HEK293 (cell line): ENCODE measurements around the gene FAM117B.

Experiments
- CTCF ChIA-PET: fragments of 350-600 bp; formaldehyde crosslinking; extraction: SDS; loops from one replicate; lab custom pipeline; 2021; ENCODE audit warnings: antibody characterized with exemption; lab: Yijun Ruan, JAX
- POLR2A ChIA-PET: fragments of 300-600 bp; formaldehyde crosslinking; extraction: SDS; loops from one replicate; lab custom pipeline; 2020; ENCODE audit warnings: antibody characterized with exemption, inconsistent platforms; lab: Yijun Ruan, JAX
- H3K27ac ChIP-seq: fragments of 200-500 bp; sonication (Bioruptor generic); 2 replicates; pipeline ENCODE4 v1.5.1; 2014; ENCODE audit warnings: low read depth, low read length, control low read depth, inconsistent platforms; ENCODE audit errors: extremely low read depth
- H3K36me3 ChIP-seq, 2 experiments: fragments of 200-500 bp in 1 of 2; sonication (Bioruptor generic) in 1 of 2; 1 replicate in 1 of 2; 2 replicates in 1 of 2; pipeline ENCODE4 v1.5.1; 2014 to 2017; ENCODE audit warnings: inconsistent platforms in 2 of 2, low read length in 2 of 2; ENCODE audit not compliant: control insufficient read depth in 2 of 2, insufficient read depth in 1 of 2
- H3K4me1 ChIP-seq: fragments of 200-500 bp; sonication (Bioruptor generic); 2 replicates; pipeline ENCODE4 v1.5.1; 2014; ENCODE audit warnings: mild to moderate bottlenecking, low read length, inconsistent platforms; ENCODE audit not compliant: control insufficient read depth, insufficient read depth
- H3K4me3 ChIP-seq: 2 replicates; pipeline ENCODE4 v1.5.1; 2011; ENCODE audit warnings: low read depth, mild to moderate bottlenecking, control low read depth, low read length, moderate library complexity
- H3K9me3 ChIP-seq: fragments of 200-500 bp; sonication (Bioruptor generic); 2 replicates; pipeline ENCODE4 v1.5.1; 2014; ENCODE audit warnings: low read depth, low read length, inconsistent platforms; ENCODE audit not compliant: control insufficient read depth, insufficient read depth
- BCL11B ChIP-seq: fragments of 450-650 bp; formaldehyde crosslinking; IDR thresholded peaks from 2 replicates; pipeline ENCODE4 v1.5.1; 2016; ENCODE audit warnings: low read depth, missing biosample characterization, missing genetic modification characterization
- PRDM10 ChIP-seq: fragments of 450-650 bp; formaldehyde crosslinking; IDR thresholded peaks from 2 replicates; pipeline ENCODE4 v1.5.1; 2016; ENCODE audit warnings: missing biosample characterization, missing genetic modification characterization
- SCRT2 ChIP-seq: fragments of 450-650 bp; formaldehyde crosslinking; IDR thresholded peaks from 2 replicates; pipeline ENCODE4 v1.5.1; 2016; ENCODE audit warnings: missing biosample characterization, missing genetic modification characterization
- ZBTB10 ChIP-seq: fragments of 450-650 bp; formaldehyde crosslinking; IDR thresholded peaks from 2 replicates; pipeline ENCODE4 v1.5.1; 2016; ENCODE audit warnings: missing biosample characterization, missing genetic modification characterization
- ZBTB20 ChIP-seq: fragments of 450-650 bp; formaldehyde crosslinking; IDR thresholded peaks from 2 replicates; pipeline ENCODE4 v1.5.1; 2016; ENCODE audit warnings: missing biosample characterization, missing genetic modification characterization
- ZNF138 ChIP-seq: fragments of 450-650 bp; formaldehyde crosslinking; IDR thresholded peaks from 2 replicates; pipeline ENCODE4 v1.5.1; 2016; ENCODE audit warnings: missing biosample characterization, missing genetic modification characterization, borderline replicate concordance
- ZNF202 ChIP-seq: fragments of 450-650 bp; formaldehyde crosslinking; IDR thresholded peaks from 2 replicates; pipeline ENCODE4 v1.5.1; 2016; ENCODE audit warnings: missing biosample characterization, missing genetic modification characterization, borderline replicate concordance
- ZNF302 ChIP-seq: fragments of 450-650 bp; formaldehyde crosslinking; IDR thresholded peaks from 2 replicates; pipeline ENCODE4 v1.5.1; 2016; ENCODE audit warnings: missing biosample characterization, missing genetic modification characterization, low read depth
- ZNF341 ChIP-seq: fragments of 450-650 bp; formaldehyde crosslinking; IDR thresholded peaks from 2 replicates; pipeline ENCODE4; 2016; ENCODE audit warnings: low read depth, missing biosample characterization, missing genetic modification characterization
- ZNF416 ChIP-seq: fragments of 450-650 bp; formaldehyde crosslinking; IDR thresholded peaks from 2 replicates; pipeline ENCODE4 v1.5.1; 2016; ENCODE audit warnings: missing biosample characterization, missing genetic modification characterization
- ZNF473 ChIP-seq: fragments of 450-650 bp; formaldehyde crosslinking; IDR thresholded peaks from 2 replicates; pipeline ENCODE4 v1.5.1; 2017; ENCODE audit warnings: missing biosample characterization, missing genetic modification characterization
- ZNF518A ChIP-seq: fragments of 450-650 bp; formaldehyde crosslinking; conservative IDR thresholded peaks from 2 replicates; pipeline ENCODE4 v1.5.1; 2016; ENCODE audit warnings: low read depth, missing biosample characterization, missing genetic modification characterization
- ZNF791 ChIP-seq: fragments of 450-650 bp; formaldehyde crosslinking; IDR thresholded peaks from 2 replicates; pipeline ENCODE4 v1.5.1; 2016; ENCODE audit warnings: missing biosample characterization, missing genetic modification characterization
- ZNF830 ChIP-seq: fragments of 450-650 bp; IDR thresholded peaks from 2 replicates; pipeline ENCODE4 v1.5.0; 2018; ENCODE audit warnings: missing biosample characterization, missing genetic modification characterization, low read depth, mild to moderate bottlenecking, moderate library complexity
- ZXDB ChIP-seq: fragments of 450-650 bp; formaldehyde crosslinking; IDR thresholded peaks from 2 replicates; pipeline ENCODE4 v1.5.1; 2016; ENCODE audit warnings: missing biosample characterization, missing genetic modification characterization

The FAM117B gene

GRCh38 chr2:202752071-202752470, 117.3 kb downstream of the FAM117B start (continued):
- TF ChIP-seq ZNF518A (no peak), ZBTB10 (tag by site-specific recombination) (no peak), ZXDB (no peak), ZNF473 (tag by site-specific recombination) (no peak)

- CTCF ChIA-PET, result no interaction called here
Measured at GRCh38 chr2:202754936-202755335, 120.2 kb downstream of the FAM117B start.

GRCh38 chr2:202756598-202756997, 121.8 kb downstream of the FAM117B start:
- no peaks in the 10 kb centered on the region for H3K9me3 ChIP-seq
- ChIA-PET CTCF (no interaction called here), POLR2A (no interaction called here)
- H3K4me3 ChIP-seq, result no peak overlapping the region
- peaks cover 13 to 41% of the 10 kb centered on the region in 2 experiments; a peak in 2 of 3 replicates for H3K36me3 ChIP-seq
- TF ChIP-seq ZBTB20 (tag by site-specific recombination) (no peak), ZNF202 (no peak), ZNF138 (tag by site-specific recombination) (no peak), ZNF791 (tag by site-specific recombination) (no peak), SCRT2 (tag by site-specific recombination) (no peak), ZNF302 (tag by site-specific recombination) (no peak), BCL11B (tag by site-specific recombination) (no peak), ZNF416 (no peak)
- H3K4me1 ChIP-seq, result no peaks in the 10 kb centered on the region
- no peak overlapping the region for H3K27ac ChIP-seq

More at GRCh38 chr2:202754936-202755335, 120.2 kb downstream of the FAM117B start:
- POLR2A ChIA-PET, result no interaction called here
- H3K4me3 ChIP-seq, result no peak overlapping the region
- no peak overlapping the region for H3K27ac ChIP-seq
- H3K4me1 ChIP-seq, result no peaks in the 10 kb centered on the region
- no peaks in the 10 kb centered on the region for H3K9me3 ChIP-seq
- TF ChIP-seq ZNF830 (tag by site-specific recombination) (no peak), PRDM10 (tag by site-specific recombination) (peak; percentile 79), ZNF341 (peak; percentile 21; the same call in 1 of the 2 replicates)
- H3K36me3 ChIP-seq, result peaks cover 10 to 30% of the 10 kb centered on the region in 2 experiments; a peak in 2 of 3 replicates
